Activated gamma-delta T cell (primary cell): ENCODE results near the gene MICU1.
"Not testable (repeated sequence)": the region's sequence is repeated elsewhere in the genome, so short reads cannot be mapped to it uniquely, and the experiment has no call there.

ENCODE experiments used
- DNase-seq: peaks from one replicate; lab custom pipeline; 2025; lab: John Stamatoyannopoulos, UW

The MICU1 gene

GRCh38 chr10:72561745-72562166 lies 64.1 kb downstream of the MICU1 start:
- DNase-seq: no peak

GRCh38 chr10:72557362-72557761 lies 68.5 kb downstream of the MICU1 start:
- no peak for DNase-seq

- no peak for DNase-seq
Measured at GRCh38 chr10:72552857-72553256, 73.0 kb downstream of the MICU1 start.

- DNase-seq: no peak
Measured at GRCh38 chr10:72550239-72550638, 75.6 kb downstream of the MICU1 start.

- no peak for DNase-seq
Measured at GRCh38 chr10:72545546-72545945, 80.3 kb downstream of the MICU1 start.

- not testable (repeated sequence) for DNase-seq
Measured at GRCh38 chr10:72543855-72544254, 82.0 kb downstream of the MICU1 start.

GRCh38 chr10:72542396-72542815 lies 83.5 kb downstream of the MICU1 start:
- no peak for DNase-seq

GRCh38 chr10:72541337-72541736 lies 84.5 kb downstream of the MICU1 start:
- DNase-seq: no peak

GRCh38 chr10:72540193-72540807 lies 85.6 kb downstream of the MICU1 start:
- DNase-seq: no peak

GRCh38 chr10:72539137-72539536 lies 86.7 kb downstream of the MICU1 start:
- no peak for DNase-seq

- no peak for DNase-seq
Measured at GRCh38 chr10:72525689-72526088, 100.2 kb downstream of the MICU1 start.

- no peak for DNase-seq
Measured at GRCh38 chr10:72525277-72525676, 100.6 kb downstream of the MICU1 start.

- no peak for DNase-seq
Measured at GRCh38 chr10:72524489-72524888, 101.4 kb downstream of the MICU1 start.

- no peak for DNase-seq
Measured at GRCh38 chr10:72523932-72524396, 101.9 kb downstream of the MICU1 start.

- DNase-seq: no peak
Measured at GRCh38 chr10:72523062-72523461, 102.8 kb downstream of the MICU1 start.

- DNase-seq: no peak
Measured at GRCh38 chr10:72517244-72517643, 108.6 kb downstream of the MICU1 start.

- no peak for DNase-seq
Measured at GRCh38 chr10:72515455-72515854, 110.4 kb downstream of the MICU1 start.

- no peak for DNase-seq
Measured at GRCh38 chr10:72513910-72514309, 112.0 kb downstream of the MICU1 start.

- no peak for DNase-seq
Measured at GRCh38 chr10:72511459-72511858, 114.4 kb downstream of the MICU1 start.

GRCh38 chr10:72509941-72510340 lies 115.9 kb downstream of the MICU1 start:
- DNase-seq: no peak

GRCh38 chr10:72509206-72509799 lies 116.6 kb downstream of the MICU1 start:
- no peak for DNase-seq

- no peak for DNase-seq
Measured at GRCh38 chr10:72508033-72508432, 117.8 kb downstream of the MICU1 start.

GRCh38 chr10:72506474-72506873 lies 119.4 kb downstream of the MICU1 start:
- DNase-seq: no peak

- no peak for DNase-seq
Measured at GRCh38 chr10:72505435-72505834, 120.4 kb downstream of the MICU1 start.
